WERI-Rb-1 (cell line): ENCODE results near the gene TAX1BP1.

ENCODE experiments used
- DNase-seq: peaks from one replicate; pipeline ENCODE4 v3.0.0-alpha.2; 2020
- H3K27ac ChIP-seq: fragments of 250-450 bp; sonication (Bioruptor Pico); 2 replicates; pipeline ENCODE4 v1.5.1; 2020; ENCODE audit warnings: mild to moderate bottlenecking, moderate library complexity
- H3K27me3 ChIP-seq: fragments of 250-450 bp; sonication (Bioruptor Pico); 2 replicates; pipeline ENCODE4 v1.5.1; 2021; ENCODE audit warnings: mild to moderate bottlenecking, low read depth, moderate library complexity; ENCODE audit not compliant: insufficient read depth, severe bottlenecking
- H3K36me3 ChIP-seq: fragments of 250-450 bp; sonication (Bioruptor Pico); 2 replicates; pipeline ENCODE4 v1.5.1; 2020; ENCODE audit warnings: mild to moderate bottlenecking, moderate library complexity
- H3K4me3 ChIP-seq: 2 replicates; pipeline ENCODE4 v1.5.1; 2011; ENCODE audit warnings: low read depth, mild to moderate bottlenecking, control low read depth, low read length
- H3K9me3 ChIP-seq: fragments of 250-450 bp; sonication (Bioruptor Pico); 2 replicates; pipeline ENCODE4 v1.5.1; 2021; ENCODE audit warnings: mild to moderate bottlenecking, moderate library complexity; ENCODE audit not compliant: severe bottlenecking
- TF ChIP-seq, protein P1 (sequence below): IDR thresholded peaks from 2 replicates; pipeline ENCODE4 v1.5.1; 2011; ENCODE audit warnings: low read depth, mild to moderate bottlenecking, control low read depth, inconsistent platforms, low read length

TAX1BP1 gene

DNA sequence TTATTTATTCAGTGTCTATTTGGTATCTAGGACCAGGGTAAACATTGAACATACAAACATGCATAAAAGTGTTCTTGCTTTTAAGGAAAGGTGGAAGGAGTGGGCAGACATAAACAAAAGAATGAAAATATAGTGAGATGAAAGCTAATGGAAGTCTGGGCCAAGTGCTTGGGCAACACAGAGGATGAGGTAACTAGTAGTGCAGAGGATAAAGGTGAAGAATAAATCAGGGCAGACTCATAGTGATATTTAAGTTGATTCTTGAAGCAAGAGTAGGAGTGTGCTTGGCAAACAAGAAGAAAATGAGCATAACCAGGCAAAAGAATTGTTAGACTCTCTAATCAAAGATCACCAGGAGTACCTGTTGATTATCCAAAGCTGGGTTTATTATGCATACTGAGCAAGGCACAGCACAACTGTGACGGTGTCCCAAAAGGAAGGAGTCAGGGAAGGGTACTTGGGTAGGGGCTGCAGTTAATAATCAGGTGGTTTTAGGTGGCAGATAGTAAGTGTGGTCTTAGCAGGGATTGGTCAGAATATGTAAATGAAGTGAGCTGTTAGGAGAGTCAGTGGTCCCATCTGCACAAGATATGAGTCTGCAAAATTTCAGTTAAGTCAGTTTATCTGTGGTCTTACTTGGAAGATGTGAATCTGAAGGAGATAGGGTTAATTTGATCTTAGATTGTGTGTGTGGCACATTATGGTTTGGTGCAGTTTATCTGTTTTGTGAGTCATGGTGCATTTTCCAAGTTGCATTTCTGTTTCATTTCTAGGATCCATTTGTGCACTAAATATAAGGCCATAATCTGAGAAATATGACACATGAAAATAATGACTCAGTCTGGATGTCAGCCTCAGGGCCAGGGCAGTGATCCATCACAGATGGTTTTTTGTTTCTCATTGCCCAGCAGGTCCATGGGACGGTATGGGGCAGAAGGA lies 30.6 kb upstream of the TAX1BP1 start:
- Histone ChIP-seq H3K27me3 (no peaks in the 10 kb centered on the region), H3K27ac (no peak overlapping the region), H3K36me3 (no peaks in the 10 kb centered on the region), H3K4me3 (no peak overlapping the region), H3K9me3 (peaks cover 4% of the 10 kb centered on the region)
- TF ChIP-seq, protein P1, sequence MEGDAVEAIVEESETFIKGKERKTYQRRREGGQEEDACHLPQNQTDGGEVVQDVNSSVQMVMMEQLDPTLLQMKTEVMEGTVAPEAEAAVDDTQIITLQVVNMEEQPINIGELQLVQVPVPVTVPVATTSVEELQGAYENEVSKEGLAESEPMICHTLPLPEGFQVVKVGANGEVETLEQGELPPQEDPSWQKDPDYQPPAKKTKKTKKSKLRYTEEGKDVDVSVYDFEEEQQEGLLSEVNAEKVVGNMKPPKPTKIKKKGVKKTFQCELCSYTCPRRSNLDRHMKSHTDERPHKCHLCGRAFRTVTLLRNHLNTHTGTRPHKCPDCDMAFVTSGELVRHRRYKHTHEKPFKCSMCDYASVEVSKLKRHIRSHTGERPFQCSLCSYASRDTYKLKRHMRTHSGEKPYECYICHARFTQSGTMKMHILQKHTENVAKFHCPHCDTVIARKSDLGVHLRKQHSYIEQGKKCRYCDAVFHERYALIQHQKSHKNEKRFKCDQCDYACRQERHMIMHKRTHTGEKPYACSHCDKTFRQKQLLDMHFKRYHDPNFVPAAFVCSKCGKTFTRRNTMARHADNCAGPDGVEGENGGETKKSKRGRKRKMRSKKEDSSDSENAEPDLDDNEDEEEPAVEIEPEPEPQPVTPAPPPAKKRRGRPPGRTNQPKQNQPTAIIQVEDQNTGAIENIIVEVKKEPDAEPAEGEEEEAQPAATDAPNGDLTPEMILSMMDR = no peak
- DNase-seq = no peak

DNA sequence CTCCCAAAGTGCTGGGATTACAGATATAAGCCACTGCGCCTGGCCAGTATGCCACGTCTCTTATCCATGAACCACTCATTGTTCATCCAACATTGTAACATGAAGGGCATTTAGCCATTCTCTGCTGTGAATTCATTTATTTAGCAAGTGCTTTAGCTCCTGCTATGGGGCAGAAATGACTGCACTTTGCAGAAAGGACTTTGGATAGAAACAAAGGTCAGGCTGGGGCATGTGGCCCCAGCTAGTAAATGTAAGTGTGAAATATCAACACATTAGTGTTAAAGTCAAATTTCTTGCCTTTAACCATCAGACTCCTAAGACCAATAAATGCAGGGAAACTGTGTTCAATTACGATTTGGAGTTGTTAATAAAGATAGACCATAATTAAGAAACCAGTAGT lies 27.7 kb upstream of the TAX1BP1 start:
- no peak overlapping the region for H3K27ac ChIP-seq
- H3K36me3 ChIP-seq = no peaks in the 10 kb centered on the region
- no peak overlapping the region for H3K4me3 ChIP-seq
- DNase-seq = no peak
- H3K9me3 ChIP-seq = peaks cover 4% of the 10 kb centered on the region
- TF ChIP-seq, protein P1 = no peak
- H3K27me3 ChIP-seq = no peaks in the 10 kb centered on the region

DNA sequence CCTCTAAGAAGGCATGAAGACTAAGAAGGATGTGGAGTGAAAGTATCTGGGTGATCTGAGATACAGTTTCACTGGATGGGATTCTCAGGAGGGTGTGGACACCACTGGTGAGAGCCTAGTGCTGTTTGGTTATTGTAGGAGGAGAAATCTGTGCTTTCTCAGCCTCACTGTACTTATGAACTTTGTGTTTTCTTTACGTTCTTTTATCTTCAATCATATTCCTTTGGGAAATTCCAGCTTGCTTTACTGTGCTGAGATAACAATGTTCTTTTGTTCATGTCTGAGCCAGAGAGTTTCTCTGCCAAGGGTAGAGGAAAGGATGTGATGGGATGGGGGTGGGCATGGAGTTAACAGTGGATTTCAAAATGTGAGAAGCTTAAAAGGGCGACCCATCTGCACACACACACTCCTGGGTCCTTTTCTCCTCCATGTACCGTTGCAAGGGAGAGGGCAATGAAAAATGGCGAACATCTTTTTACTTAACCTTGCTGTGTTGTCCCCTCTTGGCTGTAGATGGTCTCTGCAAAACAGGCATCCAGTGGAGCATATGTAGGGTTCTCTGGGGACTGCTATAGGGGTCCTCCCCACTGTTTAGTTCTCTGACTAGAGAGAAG lies 25.0 kb upstream of the TAX1BP1 start:
- Histone ChIP-seq H3K4me3 (no peak overlapping the region), H3K36me3 (no peaks in the 10 kb centered on the region), H3K27ac (no peak overlapping the region), H3K9me3 (no peaks in the 10 kb centered on the region), H3K27me3 (no peaks in the 10 kb centered on the region)
- TF ChIP-seq, protein P1 = no peak
- no peak for DNase-seq

DNA sequence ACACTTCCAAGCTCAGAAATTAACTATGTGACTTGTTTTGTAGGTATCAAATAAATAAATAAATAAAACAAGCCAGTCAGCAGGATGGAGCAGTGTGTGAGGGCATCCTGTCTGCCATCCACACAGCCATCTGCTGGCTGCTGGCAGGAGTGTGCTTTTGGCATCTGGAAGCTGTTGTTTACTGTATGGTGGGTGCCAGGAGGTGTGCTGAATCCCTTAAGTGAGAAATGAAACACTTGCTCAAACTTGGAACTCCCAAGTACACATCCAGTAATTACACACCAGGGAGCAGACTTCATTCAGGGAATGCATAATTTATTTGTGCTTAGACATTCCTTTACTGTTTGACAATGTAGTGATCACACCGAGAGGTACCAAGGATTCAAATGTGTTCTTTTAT lies 16.9 kb upstream of the TAX1BP1 start:
- no peak overlapping the region for H3K27ac ChIP-seq
- H3K4me3 ChIP-seq = no peak overlapping the region
- no peaks in the 10 kb centered on the region for H3K27me3 ChIP-seq
- no peaks in the 10 kb centered on the region for H3K9me3 ChIP-seq
- no peak for DNase-seq
- TF ChIP-seq, protein P1 = no peak
- H3K36me3 ChIP-seq = no peaks in the 10 kb centered on the region

DNA sequence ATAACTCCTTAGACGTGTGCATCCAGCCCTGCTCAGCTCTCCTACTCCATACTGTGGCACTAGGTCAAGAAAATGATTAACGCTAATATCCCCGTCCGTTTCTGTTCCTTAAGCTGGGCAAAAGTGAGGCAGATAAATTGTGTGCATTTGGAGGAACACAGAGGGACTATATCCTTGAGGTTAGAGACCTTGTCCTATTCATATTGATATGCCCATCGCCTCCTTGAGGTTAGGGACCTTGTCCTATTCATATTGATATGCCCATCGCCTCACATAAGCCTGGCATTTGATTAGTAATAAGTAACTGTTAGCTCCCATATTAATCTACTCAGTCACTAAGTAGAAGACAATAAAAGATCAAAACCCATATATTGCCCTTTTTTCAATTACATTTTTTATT lies 12.9 kb upstream of the TAX1BP1 start:
- TF ChIP-seq, protein P1 = no peak
- no peak for DNase-seq
- Histone ChIP-seq H3K36me3 (no peaks in the 10 kb centered on the region), H3K4me3 (no peak overlapping the region), H3K27ac (no peak overlapping the region), H3K27me3 (no peaks in the 10 kb centered on the region), H3K9me3 (no peaks in the 10 kb centered on the region)
